ENCODE results near the gene HBA2. TPM values are rescaled to one million over a fixed set of nuclear protein-coding genes. Genes with fewer than 3 reads are reported as not detected.
"Not testable (repeated sequence)": the region's sequence is repeated elsewhere in the genome, so short reads cannot be mapped to it uniquely, and the experiment has no call there.

HBA2 gene
- total RNA-seq, 1 experiment from 2014 or later, result not detected

DNA sequence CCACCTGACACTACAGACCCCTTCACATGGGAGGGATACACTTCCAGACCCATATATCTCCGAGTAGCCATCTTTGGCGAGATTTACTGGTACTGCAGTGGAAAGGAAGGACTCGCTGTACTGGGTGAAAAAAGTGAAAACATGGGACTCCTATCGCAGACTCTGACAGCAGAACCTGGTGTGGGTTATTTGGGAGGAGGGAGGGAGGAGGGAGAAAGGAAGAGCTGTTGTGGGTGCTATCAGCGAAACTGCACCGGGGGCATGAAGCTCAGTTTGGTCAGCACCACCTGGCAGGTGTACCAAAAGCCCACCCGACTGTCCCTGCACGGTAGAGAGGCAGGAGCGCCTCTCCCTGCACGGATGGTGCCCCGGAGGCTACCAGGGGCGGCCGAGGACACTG is 12.5 kb downstream of the HBA2 start:
- no peak for DNase-seq (ENCODE audit: low spot score)
- in situ Hi-C loops (cut with HindIII; ENCODE audit: low sequenced_read_pairs), result no loop called here

DNA sequence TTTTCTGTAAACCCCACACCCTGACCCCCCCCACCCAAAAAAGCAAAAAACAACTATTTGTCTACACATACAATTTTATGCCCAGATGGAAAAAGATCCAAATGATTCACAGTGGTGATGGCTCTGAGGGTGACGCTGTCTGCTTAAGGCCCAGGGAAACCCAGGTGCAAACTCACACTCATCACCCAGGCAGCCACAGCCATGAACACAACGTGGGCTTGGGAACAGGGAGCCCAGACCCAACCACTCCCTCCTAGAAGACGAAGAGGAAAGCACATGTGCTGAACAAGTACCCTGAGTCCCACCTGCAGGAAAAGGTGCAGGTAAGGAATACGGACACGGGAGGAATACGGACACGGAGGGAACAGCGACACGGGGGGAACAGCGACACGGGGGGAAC is 13.0 kb downstream of the HBA2 start:
- no peak for DNase-seq (ENCODE audit: low spot score)
- in situ Hi-C loops (cut with HindIII; ENCODE audit: low sequenced_read_pairs), result no loop called here

DNA sequence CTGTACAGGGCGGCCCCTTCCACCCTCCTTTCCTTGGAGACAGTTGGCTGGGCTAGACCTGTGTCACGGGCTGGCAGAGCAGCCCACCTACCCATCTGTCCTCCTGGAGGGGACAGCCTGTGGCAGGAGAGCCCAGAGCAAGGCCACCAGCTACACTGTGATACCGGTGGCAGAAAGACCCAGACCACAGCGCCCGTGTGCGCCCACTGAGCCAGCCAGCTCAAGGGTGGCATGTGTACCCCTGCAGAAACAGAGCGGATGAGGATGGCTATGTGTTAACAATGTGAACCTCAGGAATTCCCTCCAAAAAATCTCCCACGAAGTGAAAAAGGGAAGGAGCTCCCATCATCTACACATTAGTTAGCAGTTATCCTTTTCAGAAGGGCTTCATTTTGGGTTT is 14.7 kb downstream of the HBA2 start:
- in situ Hi-C loops (cut with HindIII; ENCODE audit: low sequenced_read_pairs), result no loop called here
- DNase-seq (ENCODE audit: low spot score), result no peak

DNA sequence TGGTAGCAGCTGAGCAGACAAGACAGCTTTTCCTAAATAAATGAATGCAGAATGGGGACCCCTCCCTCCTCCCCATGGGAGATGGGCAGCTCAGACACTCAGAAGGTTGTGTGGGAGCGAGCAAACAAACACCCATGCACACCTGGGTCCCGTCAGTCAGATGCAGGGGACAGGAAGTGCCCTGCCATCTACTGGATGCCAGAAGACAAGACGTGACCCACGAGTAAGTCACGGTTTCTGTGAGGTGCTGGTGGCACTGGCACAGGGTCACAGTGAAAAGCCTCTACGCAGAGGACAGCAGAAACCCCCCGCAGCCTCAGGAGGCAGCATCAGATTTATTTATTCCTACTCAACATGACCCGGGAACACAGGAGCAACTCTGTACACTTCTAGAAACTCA is 16.0 kb downstream of the HBA2 start:
- DNase-seq (ENCODE audit: low spot score), result no peak
- in situ Hi-C loops (cut with HindIII; ENCODE audit: low sequenced_read_pairs), result no loop called here

DNA sequence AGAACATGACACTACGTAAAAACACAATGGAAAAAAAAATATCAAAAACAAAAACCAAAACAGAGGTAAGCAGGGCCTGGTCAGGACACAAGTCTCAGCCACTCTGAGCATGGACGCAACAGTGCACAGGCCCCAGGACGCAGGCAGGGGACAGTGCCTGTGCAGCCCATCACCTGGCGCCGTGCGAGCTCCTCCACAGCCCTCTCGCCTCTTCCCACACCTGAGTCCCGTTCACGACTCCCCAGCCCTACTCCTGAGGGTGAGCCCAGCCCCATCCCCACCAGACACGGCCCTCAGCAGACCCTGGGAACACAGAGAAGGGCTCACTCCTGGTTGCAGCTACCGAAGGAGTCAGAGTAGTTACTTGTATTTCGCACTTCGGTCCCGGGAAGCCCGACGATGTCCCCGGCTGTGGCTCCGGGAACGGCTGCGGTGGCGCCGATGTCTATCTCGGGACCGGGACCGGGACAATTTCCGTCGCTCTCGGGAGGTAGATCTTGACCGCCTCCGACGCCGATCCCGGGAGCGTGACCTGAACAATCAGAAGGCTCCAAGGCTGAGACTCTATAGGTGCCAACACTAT is 17.0 kb downstream of the HBA2 start:
- in situ Hi-C loops (cut with HindIII; ENCODE audit: low sequenced_read_pairs), result no loop called here

DNA sequence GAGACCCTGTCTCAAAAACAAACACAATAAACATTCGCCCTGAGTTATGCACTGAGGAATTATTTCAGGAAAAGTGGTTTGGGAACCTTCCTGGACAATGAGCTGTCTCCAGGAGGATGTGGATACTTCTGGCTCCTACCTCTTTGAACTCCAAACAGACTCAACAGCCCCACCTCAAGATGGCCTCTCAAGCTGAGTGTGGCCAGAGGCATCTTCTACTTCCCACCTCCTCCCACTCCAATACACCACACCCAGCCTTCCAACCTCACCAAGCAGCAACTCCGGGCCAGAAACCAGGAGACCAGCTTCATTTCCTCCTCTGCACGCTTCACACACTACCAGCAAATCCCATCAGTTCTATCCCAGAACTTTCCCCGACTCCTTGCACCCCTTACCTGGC is 19.2 kb downstream of the HBA2 start:
- in situ Hi-C loops (cut with HindIII; ENCODE audit: low sequenced_read_pairs), result no loop called here
- DNase-seq (ENCODE audit: low spot score), result no peak

More for the DNA sequence above, 17.0 kb downstream of the HBA2 start:
- DNase-seq (ENCODE audit: low spot score), result no peak

DNA sequence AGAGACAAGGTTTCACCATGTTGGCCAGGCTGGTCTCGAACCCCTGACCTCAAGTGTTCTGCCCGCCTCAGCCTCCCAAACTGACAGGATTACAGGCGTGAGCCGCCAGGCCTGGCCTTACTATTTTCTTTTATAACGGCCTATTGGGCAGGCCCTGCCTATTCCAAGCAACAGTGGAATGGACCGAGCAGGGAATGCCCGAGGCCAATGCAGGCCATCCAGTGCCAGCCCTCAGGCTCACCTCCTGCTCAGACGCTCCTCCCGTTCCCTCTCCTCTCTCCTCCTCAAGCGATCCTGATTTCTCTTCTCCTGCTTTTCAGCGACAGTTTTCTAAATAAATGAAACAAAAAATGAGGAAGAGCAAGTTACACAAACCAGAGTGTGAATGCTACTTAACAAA is 20.0 kb downstream of the HBA2 start:
- in situ Hi-C loops (cut with HindIII; ENCODE audit: low sequenced_read_pairs), result no loop called here
- DNase-seq (ENCODE audit: low spot score), result no peak

DNA sequence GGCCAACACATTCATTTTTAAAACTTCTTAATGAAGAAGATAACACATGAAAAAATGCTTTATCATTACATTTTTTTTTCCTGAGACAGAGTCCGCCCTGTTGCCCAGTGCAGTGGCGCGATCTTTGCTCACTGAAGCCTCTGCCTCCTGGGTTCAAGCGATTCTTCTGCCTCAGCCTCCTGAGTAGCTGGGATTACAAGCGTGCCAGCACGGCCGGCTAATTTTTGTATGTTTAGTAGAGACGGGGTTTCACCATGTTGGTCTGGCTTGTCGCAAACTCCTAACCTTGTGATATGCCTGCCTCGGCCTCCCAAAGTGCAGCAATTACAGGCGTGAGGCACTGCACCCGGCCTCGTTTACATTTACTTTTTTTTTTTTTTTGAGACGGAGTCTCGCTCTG is 20.8 kb downstream of the HBA2 start:
- DNase-seq (ENCODE audit: low spot score), result no peak
- in situ Hi-C loops (cut with HindIII; ENCODE audit: low sequenced_read_pairs), result no loop called here

DNA sequence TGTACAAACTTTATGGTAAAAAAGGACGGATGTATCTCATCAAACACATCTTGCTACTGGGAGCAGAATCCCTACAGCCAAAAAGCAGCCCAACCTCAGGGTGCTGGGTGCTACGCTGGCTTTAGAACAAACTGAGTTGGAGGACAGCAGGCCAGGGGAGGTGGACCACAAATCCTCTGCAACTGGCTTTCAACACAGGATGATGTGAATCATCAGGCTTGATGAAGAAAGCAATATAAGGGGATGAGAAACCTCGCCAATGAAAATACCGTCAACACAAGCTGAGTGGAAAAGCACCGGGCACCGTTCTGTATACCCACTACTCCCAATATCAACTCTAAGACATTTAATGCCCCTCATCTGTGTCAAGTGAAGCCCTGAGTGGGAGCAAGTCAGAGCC is 21.8 kb downstream of the HBA2 start:
- in situ Hi-C loops (cut with HindIII; ENCODE audit: low sequenced_read_pairs), result no loop called here
- DNase-seq (ENCODE audit: low spot score), result no peak

DNA sequence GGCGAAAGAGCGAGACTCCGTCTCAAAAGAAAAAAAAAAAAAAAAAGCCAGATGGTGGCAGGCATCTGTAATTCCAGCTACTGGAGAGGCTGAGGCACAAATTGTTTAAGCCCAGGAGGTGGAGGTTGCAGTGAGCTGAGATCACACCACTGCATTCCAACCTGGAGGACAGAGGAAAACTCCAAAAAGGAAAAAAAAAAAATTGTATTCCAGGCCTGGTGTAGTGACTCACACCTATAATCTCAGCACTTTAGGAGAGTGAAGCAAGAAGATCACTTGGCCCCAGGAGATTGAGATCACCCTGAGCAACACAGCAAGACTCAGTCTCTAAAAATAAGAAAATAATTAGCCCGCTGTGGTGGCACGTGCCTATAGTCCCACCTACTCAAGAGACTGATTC is 27.7 kb downstream of the HBA2 start:
- no peak for DNase-seq (ENCODE audit: low spot score)
- in situ Hi-C loops (cut with HindIII; ENCODE audit: low sequenced_read_pairs), result no loop called here

DNA sequence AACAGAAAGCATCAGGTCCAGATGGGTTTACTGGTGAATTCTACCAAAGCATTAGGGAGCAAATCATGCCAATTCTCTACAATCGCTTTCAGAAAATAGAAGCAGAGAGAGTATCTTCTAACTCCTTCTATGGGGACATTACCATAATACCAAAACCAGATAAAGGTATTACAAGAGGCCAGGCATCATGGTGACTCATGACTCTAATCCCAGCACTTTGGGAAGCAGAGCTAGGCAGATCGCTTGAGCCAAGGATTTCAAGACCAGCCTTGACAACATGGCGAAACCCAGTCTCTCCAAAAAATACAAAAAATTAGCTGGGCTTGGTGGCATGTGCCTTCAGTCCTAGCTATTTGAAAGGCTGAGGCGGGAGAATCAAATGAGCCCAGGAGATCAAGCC is 30.6 kb downstream of the HBA2 start:
- DNase-seq (ENCODE audit: low spot score), result no peak
- in situ Hi-C loops (cut with HindIII; ENCODE audit: low sequenced_read_pairs), result no loop called here

DNA sequence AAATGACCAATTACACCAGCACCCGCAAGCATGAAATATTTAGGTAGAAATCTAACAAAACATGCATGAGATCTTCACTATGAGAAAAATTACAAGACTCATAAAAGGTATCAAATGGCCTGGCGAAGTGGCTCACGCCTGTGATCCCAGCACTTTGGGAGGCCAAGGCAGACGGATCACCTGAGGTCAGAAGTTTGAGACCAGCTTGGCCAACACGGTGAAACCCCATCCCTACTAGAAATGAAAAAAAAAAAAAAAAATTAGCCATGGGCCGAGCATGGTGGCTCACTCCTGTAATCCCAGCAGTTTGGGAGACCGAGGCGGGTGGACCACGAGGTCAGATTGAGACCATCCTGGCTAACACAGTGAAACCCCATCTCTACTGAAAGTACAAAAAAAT is 31.4 kb downstream of the HBA2 start:
- DNase-seq (ENCODE audit: low spot score); in situ Hi-C loops (cut with HindIII; ENCODE audit: low sequenced_read_pairs): not testable (repeated sequence)

DNA sequence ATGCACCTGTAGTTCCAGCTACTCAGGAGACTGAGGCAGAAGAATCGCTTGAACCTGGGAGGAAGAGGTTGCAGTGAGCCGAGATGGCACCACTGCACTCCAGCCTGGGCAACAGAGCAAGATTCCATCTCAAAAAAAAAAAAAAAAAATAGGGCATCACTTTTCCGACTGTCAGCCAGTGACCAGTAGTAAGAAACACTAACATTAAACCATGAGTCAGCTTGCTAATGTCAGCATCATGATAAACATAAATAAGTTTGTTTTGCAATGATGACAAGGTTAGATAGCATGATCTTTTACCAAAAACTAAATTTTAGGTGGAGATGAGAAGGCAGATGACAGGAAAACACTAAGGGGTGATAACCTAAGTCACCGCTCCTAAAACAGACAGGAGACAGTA is 36.7 kb downstream of the HBA2 start:
- DNase-seq (ENCODE audit: low spot score); in situ Hi-C loops (cut with HindIII; ENCODE audit: low sequenced_read_pairs): not testable (repeated sequence)

DNA sequence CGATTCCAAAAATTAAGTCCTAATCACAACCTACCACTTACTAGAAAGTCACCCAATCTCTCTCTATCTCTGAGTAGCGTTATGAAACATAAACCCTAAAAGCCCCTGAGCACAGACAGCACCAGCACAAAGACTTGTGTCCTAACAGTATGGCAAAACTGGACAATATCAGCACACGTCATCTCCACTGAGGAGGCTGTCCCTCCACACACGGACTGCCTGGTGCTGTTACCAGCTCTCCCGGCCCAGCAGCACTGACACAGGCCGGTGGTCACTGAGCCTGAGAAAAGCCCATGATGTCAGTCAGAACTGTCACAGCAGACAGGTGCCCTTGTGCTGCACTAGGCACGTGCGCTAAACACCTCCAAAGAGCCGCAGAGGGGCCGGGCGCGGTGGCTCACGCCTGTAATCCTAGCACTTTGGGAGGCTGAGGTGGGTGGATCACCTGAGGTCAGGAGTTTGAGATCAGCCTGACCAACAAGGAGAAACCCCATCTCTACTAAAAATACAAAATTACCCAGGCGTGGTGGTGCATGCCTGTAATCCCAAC is 39.0 kb downstream of the HBA2 start:
- in situ Hi-C loops (cut with HindIII; ENCODE audit: low sequenced_read_pairs); DNase-seq (ENCODE audit: low spot score): not testable (repeated sequence)

DNA sequence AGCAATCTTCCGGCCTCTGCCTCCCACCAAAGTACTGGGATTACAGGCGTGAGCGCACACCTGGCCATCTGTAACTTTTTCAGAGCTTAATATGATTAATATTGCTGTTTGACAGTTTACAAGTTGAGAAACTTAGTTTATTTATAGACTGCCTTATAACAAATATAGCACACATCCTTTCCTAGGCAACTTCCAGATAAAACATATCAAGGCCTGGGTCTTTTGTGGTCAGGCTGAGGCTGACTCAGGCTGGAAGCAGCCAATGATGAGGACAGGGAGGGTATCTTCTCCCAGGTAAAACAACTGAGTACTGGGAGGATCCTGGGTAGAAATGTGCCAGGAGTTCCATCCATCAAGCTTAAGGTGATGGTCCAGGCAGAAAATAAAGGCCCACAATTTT is 40.3 kb downstream of the HBA2 start:
- DNase-seq (ENCODE audit: low spot score), result no peak
- in situ Hi-C loops (cut with HindIII; ENCODE audit: low sequenced_read_pairs), result no loop called here

DNA sequence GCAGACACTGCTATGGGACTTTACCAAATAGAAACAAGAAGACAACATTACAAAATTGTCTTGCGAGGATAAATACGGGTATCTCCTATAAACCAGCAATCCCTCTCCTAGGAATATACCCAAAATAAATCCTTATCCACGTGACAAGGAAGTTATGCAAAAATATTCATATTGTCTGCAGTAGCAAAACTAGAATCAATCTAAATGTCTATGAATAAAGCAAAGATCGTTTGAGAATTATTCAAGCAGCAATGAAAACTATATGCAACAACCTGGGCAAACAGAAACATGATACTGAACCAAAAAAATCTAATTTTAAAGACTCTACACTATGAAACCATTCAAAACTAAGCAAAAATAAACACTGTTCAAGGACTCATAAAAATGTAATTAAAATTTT is 47.3 kb downstream of the HBA2 start:
- in situ Hi-C loops (cut with HindIII; ENCODE audit: low sequenced_read_pairs), result no loop called here
- no peak for DNase-seq (ENCODE audit: low spot score)

Other genes with a start within 250 kb of the HBA2 start
- gene POLR3K, start 119.3 kb upstream of the HBA2 start, total RNA-seq (2014; rRNA removed; shearing (Covaris generic)), result 19.2 and 36.9 TPM in 2 replicates
- gene SNRNP25, start 119.0 kb upstream of the HBA2 start, total RNA-seq (2014; rRNA removed; shearing (Covaris generic)), result 53.9 and 57.0 TPM in 2 replicates
- gene RHBDF1, start 100.2 kb upstream of the HBA2 start, total RNA-seq (2014; rRNA removed; shearing (Covaris generic)), result 21.4 and 24.9 TPM in 2 replicates
- 158 and 323 TPM in 2 replicates for gene MPG, start 94.7 kb upstream of the HBA2 start, total RNA-seq (2014; rRNA removed; shearing (Covaris generic))
- 4.5 and 11.2 TPM in 2 replicates for gene NPRL3, start 34.2 kb upstream of the HBA2 start, total RNA-seq (2014; rRNA removed; shearing (Covaris generic))
- not detected in 2 replicates for gene HBZ, start 20.2 kb upstream of the HBA2 start, total RNA-seq (2014; rRNA removed; shearing (Covaris generic))
- not detected in 2 replicates for gene HBM, start 6.9 kb upstream of the HBA2 start, total RNA-seq (2014; rRNA removed; shearing (Covaris generic))
- gene HBA1, start 3.8 kb downstream of the HBA2 start, total RNA-seq (2014; rRNA removed; shearing (Covaris generic)), result not detected in 2 replicates
- gene HBQ1, start 7.6 kb downstream of the HBA2 start, total RNA-seq (2014; rRNA removed; shearing (Covaris generic)), result 1.1 and 19.9 TPM in 2 replicates
- 45.8 and 56.7 TPM in 2 replicates for gene LUC7L, start 56.6 kb downstream of the HBA2 start, total RNA-seq (2014; rRNA removed; shearing (Covaris generic))
- gene FAM234A, start 61.9 kb downstream of the HBA2 start, total RNA-seq (2014; rRNA removed; shearing (Covaris generic)), result 70.3 and 97.6 TPM in 2 replicates
- 0.37 TPM in 1 of 2 replicates, not detected in the other for gene RGS11, start 103.1 kb downstream of the HBA2 start, total RNA-seq (2014; rRNA removed; shearing (Covaris generic))
- 2.6 and 12.2 TPM in 2 replicates for gene ARHGDIG, start 107.7 kb downstream of the HBA2 start, total RNA-seq (2014; rRNA removed; shearing (Covaris generic))
- gene PDIA2, start 110.3 kb downstream of the HBA2 start, total RNA-seq (2014; rRNA removed; shearing (Covaris generic)), result not detected in 2 replicates
- 45.5 and 46.3 TPM in 2 replicates for gene AXIN1, start 179.8 kb downstream of the HBA2 start, total RNA-seq (2014; rRNA removed; shearing (Covaris generic))
- gene MRPL28, start 197.7 kb downstream of the HBA2 start, total RNA-seq (2014; rRNA removed; shearing (Covaris generic)), result 250 and 260 TPM in 2 replicates
- 53.0 and 60.8 TPM in 2 replicates for gene PGAP6, start 209.1 kb downstream of the HBA2 start, total RNA-seq (2014; rRNA removed; shearing (Covaris generic))
- gene NME4, start 224.3 kb downstream of the HBA2 start, total RNA-seq (2014; rRNA removed; shearing (Covaris generic)), result 312 and 362 TPM in 2 replicates
- gene DECR2, start 229.0 kb downstream of the HBA2 start, total RNA-seq (2014; rRNA removed; shearing (Covaris generic)), result 13.0 and 13.7 TPM in 2 replicates

All from G401 (cell line).